ENCODE data around the gene CDH22. TPM values are rescaled to one million over a fixed set of nuclear protein-coding genes. Genes with fewer than 3 reads are reported as not detected.
A peak's percentile ranks its signal among the peaks of the same experiment; 100 is the strongest.

The CDH22 gene
- total and polyA plus RNA-seq, 9 of the 15 experiments (the other 6 are each of a cell fraction or from before 2014, with no cell fraction given): 0.07 to 0.08 TPM; not detected in 7

DNA sequence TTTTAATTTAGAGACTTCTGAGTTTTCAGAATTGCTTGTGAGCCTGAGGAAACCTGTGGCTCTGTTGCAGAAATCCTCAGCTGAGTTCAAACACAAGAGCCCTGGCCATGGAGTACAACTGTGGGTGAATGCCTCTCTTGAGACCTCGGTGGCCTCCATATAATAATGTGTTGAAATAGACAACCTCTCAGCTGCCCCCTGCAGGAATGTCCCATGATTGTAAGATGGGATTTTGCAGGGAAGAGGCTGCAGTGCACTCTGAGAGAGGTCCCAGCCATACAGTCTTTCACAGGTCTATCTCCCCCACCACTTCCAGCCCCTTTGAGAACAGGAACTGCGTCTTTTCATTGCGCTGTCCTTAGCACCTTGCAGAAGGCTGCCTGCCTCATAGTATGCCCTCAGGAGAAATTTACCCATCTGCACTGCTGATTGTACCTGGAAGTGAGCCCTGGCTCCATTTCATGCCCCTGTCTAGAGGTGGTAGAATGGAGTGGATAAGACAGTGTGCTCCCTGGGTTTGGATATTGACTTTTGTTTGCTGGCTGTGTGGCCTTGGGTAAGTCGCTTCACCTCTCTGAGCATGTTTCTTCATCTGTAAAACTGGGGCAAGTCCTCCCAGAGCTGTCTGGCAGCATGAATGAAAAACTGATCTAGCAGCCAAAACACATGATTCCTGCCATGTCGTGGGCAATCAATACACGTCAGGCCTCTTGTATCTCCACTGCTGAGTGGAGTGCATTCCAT lies 16.8 kb upstream of the CDH22 start (continued):
- TF ChIP-seq, protein P1, sequence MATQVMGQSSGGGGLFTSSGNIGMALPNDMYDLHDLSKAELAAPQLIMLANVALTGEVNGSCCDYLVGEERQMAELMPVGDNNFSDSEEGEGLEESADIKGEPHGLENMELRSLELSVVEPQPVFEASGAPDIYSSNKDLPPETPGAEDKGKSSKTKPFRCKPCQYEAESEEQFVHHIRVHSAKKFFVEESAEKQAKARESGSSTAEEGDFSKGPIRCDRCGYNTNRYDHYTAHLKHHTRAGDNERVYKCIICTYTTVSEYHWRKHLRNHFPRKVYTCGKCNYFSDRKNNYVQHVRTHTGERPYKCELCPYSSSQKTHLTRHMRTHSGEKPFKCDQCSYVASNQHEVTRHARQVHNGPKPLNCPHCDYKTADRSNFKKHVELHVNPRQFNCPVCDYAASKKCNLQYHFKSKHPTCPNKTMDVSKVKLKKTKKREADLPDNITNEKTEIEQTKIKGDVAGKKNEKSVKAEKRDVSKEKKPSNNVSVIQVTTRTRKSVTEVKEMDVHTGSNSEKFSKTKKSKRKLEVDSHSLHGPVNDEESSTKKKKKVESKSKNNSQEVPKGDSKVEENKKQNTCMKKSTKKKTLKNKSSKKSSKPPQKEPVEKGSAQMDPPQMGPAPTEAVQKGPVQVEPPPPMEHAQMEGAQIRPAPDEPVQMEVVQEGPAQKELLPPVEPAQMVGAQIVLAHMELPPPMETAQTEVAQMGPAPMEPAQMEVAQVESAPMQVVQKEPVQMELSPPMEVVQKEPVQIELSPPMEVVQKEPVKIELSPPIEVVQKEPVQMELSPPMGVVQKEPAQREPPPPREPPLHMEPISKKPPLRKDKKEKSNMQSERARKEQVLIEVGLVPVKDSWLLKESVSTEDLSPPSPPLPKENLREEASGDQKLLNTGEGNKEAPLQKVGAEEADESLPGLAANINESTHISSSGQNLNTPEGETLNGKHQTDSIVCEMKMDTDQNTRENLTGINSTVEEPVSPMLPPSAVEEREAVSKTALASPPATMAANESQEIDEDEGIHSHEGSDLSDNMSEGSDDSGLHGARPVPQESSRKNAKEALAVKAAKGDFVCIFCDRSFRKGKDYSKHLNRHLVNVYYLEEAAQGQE (IDR thresholded peaks at IDR 0.05; ENCODE audit: borderline replicate concordance): peak; percentile 14; the same call in 1 of the 2 replicates
- TF ChIP-seq, protein P1 (CRISPR knock-in tag; IDR thresholded peaks at IDR 0.05; ENCODE audit: low read depth): no peak
- TF ChIP-seq HMG20A (CRISPR knock-in tag; conservative IDR thresholded peaks at IDR 0.05): no peak
- no peak for TF ChIP-seq ATF7 (IDR thresholded peaks at IDR 0.05)
- TF ChIP-seq, protein P2, sequence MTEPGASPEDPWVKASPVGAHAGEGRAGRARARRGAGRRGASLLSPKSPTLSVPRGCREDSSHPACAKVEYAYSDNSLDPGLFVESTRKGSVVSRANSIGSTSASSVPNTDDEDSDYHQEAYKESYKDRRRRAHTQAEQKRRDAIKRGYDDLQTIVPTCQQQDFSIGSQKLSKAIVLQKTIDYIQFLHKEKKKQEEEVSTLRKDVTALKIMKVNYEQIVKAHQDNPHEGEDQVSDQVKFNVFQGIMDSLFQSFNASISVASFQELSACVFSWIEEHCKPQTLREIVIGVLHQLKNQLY (CRISPR knock-in tag; conservative IDR thresholded peaks at IDR 0.05): no peak
- TF ChIP-seq, protein P3, sequence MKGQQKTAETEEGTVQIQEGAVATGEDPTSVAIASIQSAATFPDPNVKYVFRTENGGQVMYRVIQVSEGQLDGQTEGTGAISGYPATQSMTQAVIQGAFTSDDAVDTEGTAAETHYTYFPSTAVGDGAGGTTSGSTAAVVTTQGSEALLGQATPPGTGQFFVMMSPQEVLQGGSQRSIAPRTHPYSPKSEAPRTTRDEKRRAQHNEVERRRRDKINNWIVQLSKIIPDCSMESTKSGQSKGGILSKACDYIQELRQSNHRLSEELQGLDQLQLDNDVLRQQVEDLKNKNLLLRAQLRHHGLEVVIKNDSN (CRISPR knock-in tag; IDR thresholded peaks at IDR 0.05): no peak
- TF ChIP-seq ZC3H4 (CRISPR knock-in tag; IDR thresholded peaks at IDR 0.05; ENCODE audit: borderline replicate concordance): no peak
- TF ChIP-seq FOXJ3 (CRISPR knock-in tag; IDR thresholded peaks at IDR 0.05): no peak
- TF ChIP-seq ZNF644 (tag; IDR thresholded peaks at IDR 0.05; ENCODE audit: low read depth): no peak
- TF ChIP-seq, protein P4, sequence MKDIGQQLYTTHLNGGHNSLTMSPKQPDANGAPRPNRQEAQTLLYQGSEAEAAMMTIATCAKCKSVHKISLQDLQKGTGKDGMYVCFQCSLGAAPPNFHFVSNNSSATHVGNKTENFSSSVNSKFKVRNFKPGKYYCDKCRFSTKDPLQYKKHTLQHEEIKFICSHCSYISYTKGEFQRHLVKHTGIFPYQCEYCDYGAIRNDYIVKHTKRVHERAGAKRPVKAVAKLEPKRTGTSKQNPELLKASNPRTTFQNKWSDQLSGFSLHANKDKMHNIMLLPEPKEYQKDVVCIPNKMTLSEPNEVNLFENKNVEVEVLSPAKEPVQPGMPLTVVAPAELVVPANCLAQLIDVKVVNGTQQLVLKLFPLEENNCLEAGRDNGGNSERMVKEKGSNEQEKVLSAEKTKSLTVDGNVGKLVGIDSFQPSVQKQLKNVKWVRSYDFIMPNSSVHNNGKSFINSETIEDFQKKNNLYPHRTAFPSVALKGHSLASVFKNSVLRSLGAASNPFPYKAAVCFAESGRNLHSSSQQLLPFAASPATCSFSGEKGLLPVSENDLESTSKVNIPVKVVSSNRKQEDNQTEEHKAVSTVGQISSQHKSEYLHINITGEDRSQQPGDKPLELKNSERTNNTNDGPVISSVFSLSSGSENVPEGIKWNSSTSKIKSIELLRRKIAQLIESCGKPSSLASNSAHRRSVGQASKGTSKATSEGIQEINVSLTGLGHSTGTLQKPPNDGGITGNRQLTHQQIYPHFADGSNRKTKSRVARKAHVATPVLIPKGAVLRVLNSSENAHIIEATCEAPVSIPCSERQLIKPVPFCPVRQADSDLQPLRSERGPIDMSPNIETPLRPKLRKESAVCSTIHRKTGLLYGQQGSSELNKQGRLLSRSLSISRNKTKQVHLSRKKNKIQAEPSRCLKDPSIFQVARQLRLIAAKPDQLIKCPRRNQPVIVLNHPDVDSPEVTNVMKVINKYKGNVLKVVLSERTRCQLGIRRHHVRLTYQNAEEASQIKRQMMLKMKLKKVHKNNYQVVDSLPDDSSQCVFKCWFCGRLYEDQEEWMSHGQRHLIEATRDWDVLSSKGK (CRISPR knock-in tag; IDR thresholded peaks at IDR 0.05): no peak
- 0 out of 2 replicates have a peak, but pooled peaks have one; percentile 40 for TF ChIP-seq SMC3 (conservative IDR thresholded peaks at IDR 0.05; ENCODE audit: insufficient read depth, low read depth, low read length)
- TF ChIP-seq ZNF212 (CRISPR knock-in tag; IDR thresholded peaks at IDR 0.05): no peak
- no peak for TF ChIP-seq ZNF143 (CRISPR knock-in tag; IDR thresholded peaks at IDR 0.05)
- peak; percentile 34 for TF ChIP-seq TEAD4 (IDR thresholded peaks at IDR 0.05; ENCODE audit: low read length)
- TF ChIP-seq TEAD4 (CRISPR knock-in tag; IDR thresholded peaks at IDR 0.05; ENCODE audit: borderline replicate concordance): no peak
